NCI-H1417 (cell line): ENCODE measurements around the gene CIC.

Experiments
- DNase-seq, 3 experiments: peaks; one replicate each; lab custom pipeline; 2025; lab: John Stamatoyannopoulos, UW

The CIC gene

GRCh38 chr19:42277821-42278451 lies 8.9 kb downstream of the CIC start:
- peak in 2 of 3 experiments; percentile 21 to 25 for DNase-seq

- DNase-seq, result no peak
These were observed 9.6 kb downstream of the CIC start for GRCh38 chr19:42278452-42279154.

GRCh38 chr19:42279155-42279901 lies 10.3 kb downstream of the CIC start:
- DNase-seq, result no peak

DNA sequence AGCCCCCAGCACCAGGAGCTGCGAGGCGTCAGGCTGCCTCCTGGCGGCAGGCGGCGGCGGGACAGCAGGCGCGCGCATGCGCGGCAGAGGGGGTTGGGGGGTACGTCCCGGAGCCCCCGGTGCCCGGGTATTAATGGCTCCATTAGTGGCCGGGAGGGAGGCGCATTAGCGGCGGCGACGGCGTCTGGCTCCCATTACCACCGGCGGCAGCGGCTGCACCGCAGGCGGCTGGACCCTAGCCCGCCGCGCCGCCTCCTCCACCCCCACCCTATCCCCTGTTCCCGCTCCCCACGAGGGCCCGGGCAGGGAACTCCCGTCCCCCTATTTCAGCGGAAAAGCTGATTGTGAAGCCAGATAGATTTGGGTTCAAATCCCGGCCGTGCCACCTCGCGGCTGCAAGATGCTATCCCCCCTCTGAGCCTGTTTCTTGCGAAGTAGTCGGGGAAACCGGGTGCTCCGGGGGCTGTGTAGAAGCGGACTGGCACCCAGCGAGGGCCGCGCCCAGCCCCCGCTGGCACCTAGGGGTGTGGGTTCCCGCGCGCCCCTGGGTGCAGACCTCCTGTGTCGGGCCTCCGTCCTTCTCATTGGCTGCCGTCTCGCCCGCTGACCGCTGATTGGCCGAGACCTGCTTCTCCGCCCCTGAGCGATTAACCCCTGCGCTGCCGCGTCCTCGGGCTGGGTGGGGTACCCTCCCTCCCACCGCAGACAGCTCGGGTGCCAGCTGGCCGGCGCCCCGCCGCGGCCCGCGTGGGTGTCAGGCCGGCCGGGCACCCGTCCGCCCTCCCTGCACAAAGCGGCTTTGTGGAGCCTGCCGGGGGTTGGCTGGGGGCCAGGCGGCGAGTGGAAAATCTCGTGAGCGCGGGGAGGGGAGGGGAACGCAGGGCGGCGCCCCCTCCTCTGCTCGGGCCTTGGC lies 11.1 kb downstream of the CIC start:
- peak; percentile 93 to 97 (median 95) for DNase-seq

DNA sequence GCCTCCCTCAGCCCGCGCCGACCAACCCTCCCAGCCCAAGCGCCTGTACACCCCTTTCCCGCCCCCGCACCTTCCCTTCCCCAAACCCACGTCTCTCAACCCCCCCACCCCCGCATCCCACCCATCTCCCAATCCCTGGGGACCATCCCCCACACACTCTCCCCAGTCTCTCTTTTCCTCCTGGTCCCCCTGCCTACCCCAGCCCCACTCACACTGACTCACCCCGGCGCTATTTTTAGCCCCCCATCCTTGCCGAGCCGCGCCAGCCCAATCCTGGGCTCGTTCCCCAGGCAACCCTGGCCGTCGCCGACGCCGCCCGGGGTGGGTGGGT lies 11.7 kb downstream of the CIC start:
- DNase-seq, result peak in 1 of 3 experiments; percentile 89

DNA sequence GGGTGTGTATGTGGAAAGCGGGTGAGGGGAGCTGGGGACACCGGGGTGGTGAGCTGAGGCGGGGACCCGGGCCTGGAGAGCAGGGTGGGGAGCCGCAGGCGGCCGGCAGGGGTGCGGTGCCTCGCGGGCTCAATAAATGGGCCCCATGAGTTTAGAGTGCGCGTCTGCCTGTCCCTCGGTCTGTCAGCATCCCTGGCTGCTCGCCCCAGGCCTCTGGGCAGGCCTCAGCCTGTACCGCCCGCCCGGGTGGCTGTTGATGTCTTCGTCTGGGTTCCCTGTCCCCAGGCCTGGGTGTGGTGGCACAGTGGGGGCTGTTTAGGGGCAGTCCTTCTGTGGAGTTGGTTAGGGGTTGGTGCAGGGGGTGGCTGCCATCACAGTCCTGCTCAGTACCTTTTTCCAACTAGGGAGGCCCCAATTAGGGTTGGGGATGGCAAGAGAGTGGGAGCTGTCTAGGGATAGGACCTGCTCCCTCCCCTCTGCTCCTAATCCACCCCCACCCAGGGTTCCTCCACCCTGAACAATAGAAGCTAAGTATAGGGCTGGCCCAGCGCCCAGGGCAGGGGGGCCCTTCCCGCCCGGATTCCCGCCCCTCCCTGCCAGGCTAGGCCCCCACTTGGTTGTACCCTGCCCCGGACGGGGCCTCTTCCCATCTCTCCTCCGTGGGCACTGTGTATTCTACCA lies 12.2 kb downstream of the CIC start:
- DNase-seq, result peak in 2 of 3 experiments; percentile 81 to 93

DNA sequence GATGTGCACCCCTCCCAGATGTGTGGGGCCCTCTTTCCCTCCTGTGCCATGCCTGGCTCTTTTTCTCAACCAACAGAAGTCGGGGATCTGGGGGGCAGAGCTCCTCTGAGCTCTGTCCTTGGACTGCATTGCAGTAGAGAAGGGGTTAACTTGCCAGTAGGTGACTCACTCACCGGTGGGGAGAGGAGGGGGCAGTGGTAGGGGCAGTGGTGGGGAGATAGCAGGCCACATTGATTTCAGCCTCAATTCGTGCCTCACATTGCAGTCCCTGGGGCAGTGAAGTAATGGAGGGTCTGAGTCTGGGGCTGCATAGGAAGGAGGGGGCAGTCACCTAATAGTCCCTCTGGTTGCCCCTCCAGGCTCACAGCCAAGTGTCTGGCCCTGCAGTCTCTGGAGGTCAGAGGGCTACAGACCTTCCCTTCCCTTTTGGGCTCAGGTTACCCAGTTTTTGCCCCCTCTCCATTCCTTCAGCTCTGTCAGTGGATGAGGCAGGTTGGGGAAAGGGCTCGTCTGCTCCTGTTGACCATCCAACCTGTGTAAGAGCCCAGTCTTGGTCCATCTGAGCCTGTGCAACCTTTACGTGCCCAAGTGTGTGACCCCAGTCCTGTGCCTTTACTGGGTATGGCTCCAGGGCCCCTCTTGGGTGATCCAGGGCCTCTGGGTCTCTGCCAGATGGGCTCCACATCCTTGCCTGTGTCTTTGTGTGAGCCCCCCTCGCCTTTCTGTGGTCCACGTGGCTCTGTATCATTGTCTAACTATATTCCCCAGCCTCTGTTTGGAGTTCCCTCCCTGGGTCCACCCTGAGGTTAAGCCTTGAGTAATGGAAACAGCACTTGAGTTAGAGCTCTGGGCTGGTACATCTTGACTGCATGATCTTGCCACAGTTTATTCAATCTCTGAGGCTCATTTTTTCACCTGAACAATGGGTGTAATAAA lies 13.0 kb downstream of the CIC start:
- DNase-seq, result peak in 2 of 3 experiments; percentile 15 to 81

DNA sequence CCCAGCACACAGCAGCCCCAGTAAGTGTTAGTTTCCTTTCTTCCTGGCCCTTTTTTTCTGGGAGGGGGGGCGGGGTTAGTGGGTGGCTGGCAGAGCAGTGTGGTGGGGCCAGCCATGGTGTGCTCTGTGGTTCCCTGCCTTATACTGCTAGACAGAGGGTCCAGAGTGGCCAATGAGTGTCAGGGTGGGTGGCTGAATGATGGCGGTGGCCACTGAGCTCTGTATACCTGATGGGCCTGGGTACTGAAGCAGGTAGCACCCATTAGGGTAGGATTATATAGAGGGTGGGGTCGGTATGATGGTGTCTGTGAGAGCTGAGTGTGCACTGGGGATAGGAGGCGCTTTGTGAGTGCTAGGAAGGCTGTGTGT lies 13.8 kb downstream of the CIC start:
- DNase-seq, result no peak

DNA sequence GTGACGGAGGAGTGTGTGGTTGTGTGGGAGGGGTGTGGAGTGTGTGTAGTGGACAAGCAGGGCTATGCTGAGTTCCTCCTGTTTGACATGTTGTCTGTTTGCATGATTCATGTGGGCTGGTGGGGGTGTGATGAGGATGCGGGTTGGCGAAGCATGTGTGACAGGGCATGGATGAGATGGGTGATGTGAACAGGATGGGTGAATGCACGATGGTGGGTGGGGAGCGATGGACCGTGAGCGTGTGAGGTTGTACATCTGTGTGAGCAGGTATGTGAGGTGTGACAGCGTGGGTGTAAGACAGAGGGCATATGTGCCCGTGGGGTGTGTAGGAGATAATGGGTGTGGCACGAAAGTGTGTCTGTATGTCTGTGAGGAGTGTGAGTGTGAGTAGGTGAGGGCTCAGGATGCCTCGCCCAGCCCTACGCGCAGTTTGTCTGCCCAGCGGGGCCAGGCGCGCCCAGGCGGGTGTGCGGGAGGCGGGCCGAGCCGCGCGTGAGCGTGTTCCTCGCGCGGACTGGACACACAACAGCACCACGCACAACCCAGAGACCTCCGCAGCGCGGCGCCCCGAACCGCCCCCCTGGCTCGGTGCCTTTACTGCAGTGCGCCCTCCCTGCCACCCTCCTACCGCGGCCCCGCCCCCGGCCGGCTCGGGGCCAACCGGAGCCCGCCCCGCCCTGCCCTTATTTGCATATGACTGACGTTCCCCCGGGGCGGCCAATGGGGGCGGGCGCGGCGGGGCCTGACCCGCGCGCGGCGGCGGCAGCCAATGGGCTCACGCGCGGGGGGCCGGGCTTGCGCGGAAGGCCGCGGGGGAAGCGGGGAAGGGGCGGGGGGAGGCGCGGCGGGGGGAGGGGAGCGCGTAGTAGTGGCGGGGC lies 14.4 kb downstream of the CIC start:
- DNase-seq, result peak; percentile 95 to 97 (median 95)

GRCh38 chr19:42284066-42284501 lies 15.0 kb downstream of the CIC start:
- peak; percentile 79 to 91 (median 87) for DNase-seq

- DNase-seq, result peak; percentile 18 to 61 (median 53)
These were observed 15.7 kb downstream of the CIC start for GRCh38 chr19:42284591-42285341.

GRCh38 chr19:42285541-42285941 lies 16.5 kb downstream of the CIC start:
- no peak for DNase-seq

DNA sequence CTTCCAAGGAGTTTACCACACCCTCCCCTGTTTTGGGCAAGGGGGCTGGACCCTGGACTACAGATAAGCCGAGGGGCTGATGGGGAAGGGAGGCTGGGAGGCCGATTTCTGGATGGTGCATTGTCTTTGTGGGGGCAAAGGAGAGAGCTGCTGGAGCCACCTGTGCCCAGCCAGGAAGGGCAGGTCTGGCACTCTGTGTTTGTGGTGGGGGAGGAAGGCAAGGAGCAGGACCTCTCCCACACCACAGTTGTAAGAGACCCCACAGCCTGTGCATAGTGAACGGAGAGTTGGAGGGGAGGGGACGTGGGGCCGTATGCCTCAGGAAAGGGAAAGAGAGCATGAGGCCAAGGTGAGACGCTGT lies 16.9 kb downstream of the CIC start:
- no peak for DNase-seq

DNA sequence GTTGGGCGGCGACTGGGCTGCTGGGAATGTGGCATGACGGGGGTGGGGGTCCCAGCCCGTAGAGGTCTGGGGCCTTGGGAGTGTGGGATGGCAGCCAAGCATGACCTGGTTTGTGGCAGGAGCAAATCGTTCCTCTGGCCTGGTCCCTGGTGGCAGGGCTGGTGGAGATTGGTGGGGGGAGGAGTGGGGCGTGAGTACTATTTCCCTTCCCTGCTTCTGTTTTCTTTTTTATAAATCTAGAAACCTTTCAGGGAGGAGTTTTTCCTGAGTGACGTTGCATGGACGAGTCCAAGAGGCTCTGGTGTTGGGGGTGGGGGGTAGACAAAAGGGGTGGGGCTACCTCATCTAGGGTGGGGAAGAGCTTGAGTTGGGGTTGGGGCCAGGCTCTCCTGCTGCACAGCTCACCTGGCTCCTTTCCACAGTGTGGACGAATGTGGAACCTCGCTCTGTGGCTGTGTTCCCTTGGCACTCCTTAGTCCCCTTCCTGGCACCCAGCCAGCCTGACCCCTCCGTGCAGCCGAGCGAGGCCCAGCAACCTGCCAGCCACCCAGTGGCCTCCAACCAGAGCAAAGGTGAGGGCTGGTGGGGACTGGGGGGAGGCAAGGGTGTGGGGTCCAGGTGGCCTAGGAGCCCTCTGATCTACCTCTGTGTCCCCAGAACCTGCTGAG lies 17.4 kb downstream of the CIC start:
- no peak for DNase-seq

- no peak for DNase-seq
These were observed 18.2 kb downstream of the CIC start for GRCh38 chr19:42287017-42287826.

DNA sequence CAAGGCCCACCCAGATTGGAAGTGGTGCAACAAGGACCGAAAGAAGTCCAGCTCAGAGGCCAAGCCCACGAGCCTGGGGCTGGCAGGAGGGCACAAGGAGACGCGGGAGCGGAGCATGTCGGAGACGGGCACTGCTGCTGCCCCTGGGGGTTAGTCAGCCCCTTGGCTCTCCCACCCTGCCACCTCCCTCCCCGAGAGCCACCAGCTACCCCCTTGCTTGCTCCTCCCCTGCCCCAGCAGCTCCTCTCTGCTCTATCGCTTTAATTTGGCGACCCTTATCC lies 18.7 kb downstream of the CIC start:
- no peak for DNase-seq

GRCh38 chr19:42288387-42288786 lies 19.3 kb downstream of the CIC start:
- no peak for DNase-seq
